K562 treated with DMSO at 1 percent for 24 hours (cell line): ENCODE data around the gene CDC6. TPM values are rescaled to one million over a fixed set of nuclear protein-coding genes. Genes with fewer than 3 reads are reported as not detected.

Experiments
- total RNA-seq: library from RNA; unstranded; fragments of 300-600 nt; gene quantifications from 2 replicates; pipeline ENCODE4 v1.2.3, GENCODE V29; 2022; ENCODE audit warnings: low read depth; ENCODE audit not compliant: insufficient read depth

The CDC6 gene, protein sequence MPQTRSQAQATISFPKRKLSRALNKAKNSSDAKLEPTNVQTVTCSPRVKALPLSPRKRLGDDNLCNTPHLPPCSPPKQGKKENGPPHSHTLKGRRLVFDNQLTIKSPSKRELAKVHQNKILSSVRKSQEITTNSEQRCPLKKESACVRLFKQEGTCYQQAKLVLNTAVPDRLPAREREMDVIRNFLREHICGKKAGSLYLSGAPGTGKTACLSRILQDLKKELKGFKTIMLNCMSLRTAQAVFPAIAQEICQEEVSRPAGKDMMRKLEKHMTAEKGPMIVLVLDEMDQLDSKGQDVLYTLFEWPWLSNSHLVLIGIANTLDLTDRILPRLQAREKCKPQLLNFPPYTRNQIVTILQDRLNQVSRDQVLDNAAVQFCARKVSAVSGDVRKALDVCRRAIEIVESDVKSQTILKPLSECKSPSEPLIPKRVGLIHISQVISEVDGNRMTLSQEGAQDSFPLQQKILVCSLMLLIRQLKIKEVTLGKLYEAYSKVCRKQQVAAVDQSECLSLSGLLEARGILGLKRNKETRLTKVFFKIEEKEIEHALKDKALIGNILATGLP
- 52.7 and 55.4 TPM in 2 replicates for total RNA-seq

DNA sequence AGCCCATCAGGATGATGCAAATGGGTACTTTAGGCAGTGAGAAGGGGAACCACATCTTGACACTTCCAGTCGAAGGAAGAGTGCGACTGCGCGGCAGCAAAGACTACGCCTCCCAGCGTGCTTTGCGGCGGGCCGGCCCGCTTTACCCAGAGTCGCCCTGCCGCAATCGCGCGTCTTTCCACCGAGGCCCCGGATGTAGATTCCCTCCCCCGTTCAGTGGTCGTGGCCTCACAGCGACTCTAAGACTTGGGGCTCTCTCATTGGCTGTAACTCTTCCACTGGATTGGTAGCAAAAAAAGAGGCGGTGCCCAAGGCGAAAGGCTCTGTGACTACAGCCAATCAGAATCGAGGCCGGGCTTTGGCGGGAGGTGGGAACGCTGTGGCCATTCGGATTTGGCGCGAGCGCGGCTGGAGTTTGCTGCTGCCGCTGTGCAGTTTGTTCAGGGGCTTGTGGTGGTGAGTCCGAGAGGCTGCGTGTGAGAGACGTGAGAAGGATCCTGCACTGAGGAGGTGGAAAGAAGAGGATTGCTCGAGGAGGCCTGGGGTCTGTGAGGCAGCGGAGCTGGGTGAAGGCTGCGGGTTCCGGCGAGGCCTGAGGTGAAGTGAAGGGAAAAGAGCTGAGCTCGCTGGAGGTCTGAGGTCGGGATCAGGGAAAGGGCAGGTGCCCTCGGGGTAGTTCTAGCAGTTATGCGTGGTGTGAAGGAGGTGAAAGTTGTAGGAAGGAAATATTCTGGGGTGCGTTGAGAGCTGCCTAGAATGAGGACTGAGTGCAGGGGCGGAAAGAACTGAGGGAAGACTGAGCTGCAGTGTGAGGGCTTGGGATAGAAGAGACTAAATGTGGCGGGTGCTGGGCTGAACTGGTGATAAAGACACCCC lies at the start of gene CDC6:
CDC6 (plus strand) TSS at position 386 of the 876 bp plus-strand sequence. CDS start 1,542 bp downstream, outside the sequence.

DNA sequence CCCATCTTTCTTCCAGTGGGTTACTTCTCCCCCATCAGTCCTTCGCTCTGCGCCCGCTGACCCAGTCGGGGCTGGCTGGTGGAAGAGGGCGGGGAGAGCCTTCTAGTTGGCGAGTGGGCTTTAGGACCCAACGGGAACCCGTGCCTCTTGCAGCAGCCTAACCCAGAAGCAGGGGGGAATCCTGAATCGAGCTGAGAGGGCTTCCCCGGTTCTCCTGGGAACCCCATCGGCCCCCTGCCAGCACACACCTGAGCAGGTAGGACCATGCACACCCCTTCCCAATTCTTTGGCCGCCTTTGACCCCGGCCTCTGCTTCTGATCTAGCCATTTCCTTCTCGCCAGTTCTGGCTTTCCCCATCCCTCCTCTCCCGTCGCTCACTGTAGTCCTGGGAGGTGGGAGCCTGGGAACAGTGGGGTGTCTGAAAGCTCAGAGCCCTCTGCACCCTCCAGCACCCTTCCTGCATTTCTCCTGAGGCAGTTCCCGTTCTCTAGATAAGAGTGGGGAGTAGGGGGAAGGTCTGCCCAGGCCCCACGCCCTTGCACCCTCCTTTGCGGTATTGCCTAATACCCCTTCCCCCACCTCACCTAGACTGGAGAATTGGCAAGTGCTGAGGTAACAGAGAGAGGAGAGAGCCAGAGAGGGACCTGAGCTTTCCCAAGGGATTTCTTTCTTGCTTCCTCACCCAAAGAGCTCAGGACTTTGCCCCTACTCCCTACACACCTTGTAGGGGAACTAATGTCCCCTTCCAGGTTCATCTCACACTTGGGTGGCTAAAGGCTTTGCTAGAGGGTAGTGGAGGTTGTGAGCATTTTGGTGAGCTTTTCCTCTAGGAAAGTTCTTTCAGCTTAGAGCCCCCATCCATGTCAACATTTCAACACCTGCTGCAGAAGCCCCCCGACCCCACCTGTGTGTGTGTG lies 21.6 kb downstream of the CDC6 start, which contains the start of gene RARA:
RARA (plus strand) TSS at position 150 of the 918 bp plus-strand sequence. CDS start 22,039 bp downstream, outside the sequence.

Other genes with a start within 250 kb of the CDC6 start
- 98.1 and 109 TPM in 2 replicates for gene MED24, start 233.5 kb upstream of the CDC6 start, total RNA-seq
- 21.8 and 22.5 TPM in 2 replicates for gene THRA, start 224.9 kb upstream of the CDC6 start, total RNA-seq
- 5.0 and 5.3 TPM in 2 replicates for gene NR1D1, start 187.3 kb upstream of the CDC6 start, total RNA-seq
- 33.4 and 35.6 TPM in 2 replicates for gene MSL1, start 165.9 kb upstream of the CDC6 start, total RNA-seq
- gene CASC3, start 147.3 kb upstream of the CDC6 start, total RNA-seq = 38.5 and 40.2 TPM in 2 replicates
- 2.4 and 2.6 TPM in 2 replicates for gene RAPGEFL1, start 110.4 kb upstream of the CDC6 start, total RNA-seq
- 11.5 and 15.5 TPM in 2 replicates for gene WIPF2, start 68.6 kb upstream of the CDC6 start, total RNA-seq
- gene RARA, start 21.3 kb downstream of the CDC6 start, total RNA-seq = 21.7 and 23.4 TPM in 2 replicates
- gene GJD3, start 76.9 kb downstream of the CDC6 start, total RNA-seq = 32.7 and 34.1 TPM in 2 replicates
- gene TOP2A, start 130.0 kb downstream of the CDC6 start, total RNA-seq = 150 and 192 TPM in 2 replicates
- 95.4 and 111 TPM in 2 replicates for gene IGFBP4, start 155.6 kb downstream of the CDC6 start, total RNA-seq
- not detected in 2 replicates for gene TNS4, start 213.7 kb downstream of the CDC6 start, total RNA-seq